ENCODE data around the gene PPM1B. TPM values are rescaled to one million over a fixed set of nuclear protein-coding genes. Genes with fewer than 3 reads are reported as not detected.
"Not testable (repeated sequence)": the region's sequence is repeated elsewhere in the genome, so short reads cannot be mapped to it uniquely, and the experiment has no call there.

The PPM1B gene
- total RNA-seq, 1 donor from 2014 or later = 56.2 TPM

DNA sequence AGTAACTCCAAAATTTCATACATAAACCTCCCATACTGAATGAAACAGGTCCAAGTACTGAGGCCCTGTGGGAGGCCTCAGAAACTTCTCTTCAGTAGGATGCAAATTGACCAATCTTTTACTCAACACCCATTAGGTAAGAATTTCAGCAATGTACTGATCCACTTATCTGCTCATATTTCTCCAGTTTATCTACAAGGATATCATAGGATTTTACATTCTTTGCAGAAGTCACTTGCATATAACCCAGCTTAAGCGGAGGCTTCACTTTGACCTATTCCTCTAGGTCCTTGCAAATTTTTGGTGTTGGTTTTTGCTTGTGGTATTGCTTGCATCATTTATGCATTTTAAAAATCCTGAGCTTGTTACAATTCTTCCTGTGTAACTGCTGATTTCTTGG is 77.8 kb downstream of the PPM1B start:
- intact Hi-C loops (cut with micrococcal nuclease) = no loop called here
- H3K36me3 ChIP-seq = no peaks in the 10 kb centered on the region

GRCh38 chr2:44246840-44247369 is 78.2 kb downstream of the PPM1B start:
- intact Hi-C loops (cut with micrococcal nuclease) = no loop called here
- H3K27me3 ChIP-seq (ENCODE audit: low read depth) = no peaks in the 10 kb centered on the region

More for the DNA sequence above, 77.8 kb downstream of the PPM1B start:
- H3K27ac ChIP-seq (replicated peaks) = no peak overlapping the region
- H3K9me3 ChIP-seq (replicated peaks) = no peaks in the 10 kb centered on the region
- TF ChIP-seq, protein P1, sequence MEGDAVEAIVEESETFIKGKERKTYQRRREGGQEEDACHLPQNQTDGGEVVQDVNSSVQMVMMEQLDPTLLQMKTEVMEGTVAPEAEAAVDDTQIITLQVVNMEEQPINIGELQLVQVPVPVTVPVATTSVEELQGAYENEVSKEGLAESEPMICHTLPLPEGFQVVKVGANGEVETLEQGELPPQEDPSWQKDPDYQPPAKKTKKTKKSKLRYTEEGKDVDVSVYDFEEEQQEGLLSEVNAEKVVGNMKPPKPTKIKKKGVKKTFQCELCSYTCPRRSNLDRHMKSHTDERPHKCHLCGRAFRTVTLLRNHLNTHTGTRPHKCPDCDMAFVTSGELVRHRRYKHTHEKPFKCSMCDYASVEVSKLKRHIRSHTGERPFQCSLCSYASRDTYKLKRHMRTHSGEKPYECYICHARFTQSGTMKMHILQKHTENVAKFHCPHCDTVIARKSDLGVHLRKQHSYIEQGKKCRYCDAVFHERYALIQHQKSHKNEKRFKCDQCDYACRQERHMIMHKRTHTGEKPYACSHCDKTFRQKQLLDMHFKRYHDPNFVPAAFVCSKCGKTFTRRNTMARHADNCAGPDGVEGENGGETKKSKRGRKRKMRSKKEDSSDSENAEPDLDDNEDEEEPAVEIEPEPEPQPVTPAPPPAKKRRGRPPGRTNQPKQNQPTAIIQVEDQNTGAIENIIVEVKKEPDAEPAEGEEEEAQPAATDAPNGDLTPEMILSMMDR (IDR thresholded peaks at IDR 0.05; ENCODE audit: borderline replicate concordance) = no peak
- no peak overlapping the region for H3K4me3 ChIP-seq
- H3K4me1 ChIP-seq = peaks cover 14% of the 10 kb centered on the region
- no peaks in the 10 kb centered on the region for H3K27me3 ChIP-seq (ENCODE audit: low read depth)
- DNase-seq = no peak

GRCh38 chr2:44247924-44248323 is 79.2 kb downstream of the PPM1B start:
- Histone ChIP-seq H3K27ac (replicated peaks) (no peak overlapping the region), H3K4me3 (no peak overlapping the region), H3K4me1 (peaks cover 14% of the 10 kb centered on the region), H3K9me3 (replicated peaks) (peaks cover 4% of the 10 kb centered on the region), H3K27me3 (ENCODE audit: low read depth) (no peaks in the 10 kb centered on the region), H3K36me3 (no peaks in the 10 kb centered on the region)
- TF ChIP-seq, protein P1 (IDR thresholded peaks at IDR 0.05; ENCODE audit: borderline replicate concordance) = no peak
- no peak for DNase-seq
- intact Hi-C loops (cut with micrococcal nuclease) = no loop called here

More at GRCh38 chr2:44246840-44247369, 78.2 kb downstream of the PPM1B start:
- H3K4me3 ChIP-seq = no peak overlapping the region
- H3K27ac ChIP-seq (replicated peaks) = no peak overlapping the region
- peaks cover 14% of the 10 kb centered on the region for H3K4me1 ChIP-seq
- H3K36me3 ChIP-seq = no peaks in the 10 kb centered on the region
- DNase-seq = no peak
- no peaks in the 10 kb centered on the region for H3K9me3 ChIP-seq (replicated peaks)
- TF ChIP-seq, protein P1 (IDR thresholded peaks at IDR 0.05; ENCODE audit: borderline replicate concordance) = no peak

DNA sequence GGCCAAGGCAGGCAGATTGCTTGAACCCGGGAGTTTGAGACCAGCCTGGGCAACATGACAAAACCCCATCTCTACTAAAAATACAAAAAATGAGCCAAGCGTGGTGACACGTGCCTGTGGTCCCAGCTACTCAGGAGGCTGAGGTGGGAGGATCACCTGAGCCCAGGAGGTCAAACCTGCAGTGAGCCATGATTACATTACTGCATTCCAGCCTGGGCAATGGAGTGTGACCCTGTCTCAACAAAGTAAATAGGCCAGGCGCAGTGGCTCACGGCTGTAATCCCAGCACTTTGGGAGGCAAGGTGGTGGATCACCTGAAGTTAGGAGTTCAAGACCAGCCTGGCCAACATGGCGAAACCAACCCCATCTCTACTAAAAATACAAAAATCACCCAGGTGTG is 80.6 kb downstream of the PPM1B start:
- DNase-seq; H3K27me3 ChIP-seq (ENCODE audit: low read depth); H3K9me3 ChIP-seq (replicated peaks); H3K27ac ChIP-seq (replicated peaks); H3K4me3 ChIP-seq; H3K36me3 ChIP-seq; intact Hi-C loops (cut with micrococcal nuclease): not testable (repeated sequence)
- H3K4me1 ChIP-seq = peaks cover 12% of the 10 kb centered on the region

GRCh38 chr2:44250376-44250775 is 81.7 kb downstream of the PPM1B start:
- H3K4me3 ChIP-seq = no peak overlapping the region
- TF ChIP-seq, protein P1 (IDR thresholded peaks at IDR 0.05; ENCODE audit: borderline replicate concordance) = no peak
- no peaks in the 10 kb centered on the region for H3K36me3 ChIP-seq
- DNase-seq = no peak
- intact Hi-C loops (cut with micrococcal nuclease) = no loop called here
- peaks cover 4% of the 10 kb centered on the region for H3K9me3 ChIP-seq (replicated peaks)
- H3K4me1 ChIP-seq = peaks cover 1% of the 10 kb centered on the region
- H3K27ac ChIP-seq (replicated peaks) = no peak overlapping the region
- no peaks in the 10 kb centered on the region for H3K27me3 ChIP-seq (ENCODE audit: low read depth)

- Histone ChIP-seq H3K4me3 (no peak overlapping the region), H3K27me3 (ENCODE audit: low read depth) (no peaks in the 10 kb centered on the region), H3K4me1 (no peaks in the 10 kb centered on the region), H3K27ac (replicated peaks) (no peak overlapping the region), H3K36me3 (no peaks in the 10 kb centered on the region), H3K9me3 (replicated peaks) (peaks cover 4% of the 10 kb centered on the region)
- no peak for DNase-seq
- intact Hi-C loops (cut with micrococcal nuclease) = no loop called here
- TF ChIP-seq, protein P1 (IDR thresholded peaks at IDR 0.05; ENCODE audit: borderline replicate concordance) = no peak
Measured at GRCh38 chr2:44254023-44254422, 85.3 kb downstream of the PPM1B start.

- H3K27ac ChIP-seq (replicated peaks); intact Hi-C loops (cut with micrococcal nuclease); H3K27me3 ChIP-seq (ENCODE audit: low read depth); DNase-seq; H3K36me3 ChIP-seq; H3K4me1 ChIP-seq; H3K9me3 ChIP-seq (replicated peaks); H3K4me3 ChIP-seq: not testable (repeated sequence)
Measured at GRCh38 chr2:44255704-44256103, 87.0 kb downstream of the PPM1B start.

DNA sequence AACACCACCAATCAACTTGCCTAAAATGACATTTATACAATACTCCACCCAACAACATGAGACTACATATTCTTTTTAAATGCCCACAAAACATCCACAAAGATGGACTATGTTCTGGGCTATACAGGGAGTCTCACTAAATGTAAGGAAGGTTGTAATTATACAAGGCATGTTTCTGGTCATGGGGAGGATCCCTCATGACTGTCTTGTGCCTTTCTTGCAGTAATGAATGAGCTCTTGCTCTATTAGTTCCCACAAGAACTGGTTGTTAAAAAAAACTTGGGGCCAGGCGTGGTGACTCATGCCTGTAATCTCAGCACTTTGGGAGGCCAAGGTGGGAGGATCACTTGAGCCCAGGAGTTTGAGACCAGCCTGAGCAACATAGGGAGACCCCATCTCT is 89.1 kb downstream of the PPM1B start:
- intact Hi-C loops (cut with micrococcal nuclease); H3K4me3 ChIP-seq; H3K36me3 ChIP-seq; H3K9me3 ChIP-seq (replicated peaks); DNase-seq; H3K27ac ChIP-seq (replicated peaks); H3K4me1 ChIP-seq; H3K27me3 ChIP-seq (ENCODE audit: low read depth): not testable (repeated sequence)

All from left ventricle myocardium inferior (tissue), 1 donor.